Upper lobe of right lung (tissue), 1 donor: ENCODE data around the gene F7. TPM values are rescaled to one million over a fixed set of nuclear protein-coding genes. Genes with fewer than 3 reads are reported as not detected.
A peak's percentile ranks its signal among the peaks of the same experiment; 100 is the strongest.

Experiments
- ATAC-seq: fragments of 200-7000 bp; cut with Tn5 transposase; one replicate; pipeline ENCODE4 v1.9.1; 2020; ENCODE audit warnings: mild to moderate bottlenecking, moderate library complexity
- DNase-seq: peaks from one replicate; pipeline ENCODE4 v3.0.0-alpha.2; 2020
- H3K27ac ChIP-seq: fragments of 200-600 bp; one replicate; pipeline ENCODE4 v1.8.0; 2022
- H3K27me3 ChIP-seq: fragments of 200-600 bp; one replicate; pipeline ENCODE4 v1.8.0; 2022; ENCODE audit warnings: mild to moderate bottlenecking
- H3K36me3 ChIP-seq: fragments of 200-600 bp; one replicate; pipeline ENCODE4 v1.8.0; 2022
- H3K4me1 ChIP-seq: fragments of 200-600 bp; one replicate; pipeline ENCODE4 v1.8.0; 2022
- H3K4me3 ChIP-seq: fragments of 200-600 bp; one replicate; pipeline ENCODE4 v1.8.0; 2022; ENCODE audit warnings: mild to moderate bottlenecking
- H3K9me3 ChIP-seq: fragments of 200-600 bp; one replicate; pipeline ENCODE4 v1.8.0; 2022
- intact Hi-C: fragments of 100-400 bp; cut with DNase I; formaldehyde crosslinking; loops from one replicate; pipeline ENCODE4 v1.11.0; 2022
- total RNA-seq: library from RNA; stranded (reverse); fragmentation: NEBNext Ultra II Directional; extraction: Animal tissue kit (Norgen Biotek cat#: 25700); gene quantifications from one replicate; pipeline ENCODE4 v1.2.1, GENCODE V29; 2021
- TF ChIP-seq, protein P1 (sequence below): fragments of 200-600 bp; IDR thresholded peaks from one replicate; pipeline ENCODE4 v1.8.0; 2022; ENCODE audit warnings: antibody characterized with exemption
- donor health status: DM: no; HTN: yes; CAD: no; lungs with severe emphysema.

The F7 gene
- total RNA-seq, 1 donor from 2014 or later = 0.61 TPM

- intact Hi-C loops = no loop called here
- H3K9me3 ChIP-seq = no peaks in the 10 kb centered on the region
- no peaks in the 10 kb centered on the region for H3K36me3 ChIP-seq
- no peak overlapping the region for H3K4me3 ChIP-seq
- TF ChIP-seq, protein P1, sequence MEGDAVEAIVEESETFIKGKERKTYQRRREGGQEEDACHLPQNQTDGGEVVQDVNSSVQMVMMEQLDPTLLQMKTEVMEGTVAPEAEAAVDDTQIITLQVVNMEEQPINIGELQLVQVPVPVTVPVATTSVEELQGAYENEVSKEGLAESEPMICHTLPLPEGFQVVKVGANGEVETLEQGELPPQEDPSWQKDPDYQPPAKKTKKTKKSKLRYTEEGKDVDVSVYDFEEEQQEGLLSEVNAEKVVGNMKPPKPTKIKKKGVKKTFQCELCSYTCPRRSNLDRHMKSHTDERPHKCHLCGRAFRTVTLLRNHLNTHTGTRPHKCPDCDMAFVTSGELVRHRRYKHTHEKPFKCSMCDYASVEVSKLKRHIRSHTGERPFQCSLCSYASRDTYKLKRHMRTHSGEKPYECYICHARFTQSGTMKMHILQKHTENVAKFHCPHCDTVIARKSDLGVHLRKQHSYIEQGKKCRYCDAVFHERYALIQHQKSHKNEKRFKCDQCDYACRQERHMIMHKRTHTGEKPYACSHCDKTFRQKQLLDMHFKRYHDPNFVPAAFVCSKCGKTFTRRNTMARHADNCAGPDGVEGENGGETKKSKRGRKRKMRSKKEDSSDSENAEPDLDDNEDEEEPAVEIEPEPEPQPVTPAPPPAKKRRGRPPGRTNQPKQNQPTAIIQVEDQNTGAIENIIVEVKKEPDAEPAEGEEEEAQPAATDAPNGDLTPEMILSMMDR = no peak
- H3K27me3 ChIP-seq = no peaks in the 10 kb centered on the region
- ATAC-seq (no peak), DNase-seq (no peak)
- no peak overlapping the region for H3K27ac ChIP-seq
- H3K4me1 ChIP-seq = no peaks in the 10 kb centered on the region
Measured at GRCh38 chr13:113082198-113083021, 23.2 kb upstream of the F7 start.

- Histone ChIP-seq H3K27me3 (no peaks in the 10 kb centered on the region), H3K4me1 (no peaks in the 10 kb centered on the region), H3K4me3 (no peak overlapping the region), H3K36me3 (no peaks in the 10 kb centered on the region), H3K9me3 (no peaks in the 10 kb centered on the region), H3K27ac (no peak overlapping the region)
- DNase-seq (no peak), ATAC-seq (no peak)
- TF ChIP-seq, protein P1 = no peak
- intact Hi-C loops = no loop called here
Measured at GRCh38 chr13:113083022-113083373, 22.6 kb upstream of the F7 start.

GRCh38 chr13:113083402-113084061, 22.1 kb upstream of the F7 start:
- DNase-seq (peak; percentile 89), ATAC-seq (peak; percentile 83)
- H3K36me3 ChIP-seq = no peaks in the 10 kb centered on the region

GRCh38 chr13:113084094-113084942, 21.3 kb upstream of the F7 start:
- H3K27me3 ChIP-seq = no peaks in the 10 kb centered on the region
- intact Hi-C loops = no loop called here
- no peaks in the 10 kb centered on the region for H3K36me3 ChIP-seq
- no peak overlapping the region for H3K4me3 ChIP-seq
- H3K4me1 ChIP-seq = no peaks in the 10 kb centered on the region
- TF ChIP-seq, protein P1 = no peak
- no peaks in the 10 kb centered on the region for H3K9me3 ChIP-seq
- no peak overlapping the region for H3K27ac ChIP-seq
- DNase-seq = peak; percentile 3
- no peak for ATAC-seq

More at GRCh38 chr13:113083402-113084061, 22.1 kb upstream of the F7 start:
- no peaks in the 10 kb centered on the region for H3K9me3 ChIP-seq
- H3K4me1 ChIP-seq = no peaks in the 10 kb centered on the region
- intact Hi-C loops = no loop called here
- H3K27me3 ChIP-seq = no peaks in the 10 kb centered on the region
- H3K27ac ChIP-seq = no peak overlapping the region
- H3K4me3 ChIP-seq = no peak overlapping the region
- TF ChIP-seq, protein P1 = no peak

GRCh38 chr13:113084943-113085540, 20.5 kb upstream of the F7 start:
- H3K4me1 ChIP-seq = no peaks in the 10 kb centered on the region
- no peaks in the 10 kb centered on the region for H3K36me3 ChIP-seq
- intact Hi-C loops = no loop called here
- H3K27me3 ChIP-seq = no peaks in the 10 kb centered on the region
- TF ChIP-seq, protein P1 = no peak
- H3K4me3 ChIP-seq = no peak overlapping the region
- no peak overlapping the region for H3K27ac ChIP-seq
- no peak for ATAC-seq
- H3K9me3 ChIP-seq = no peaks in the 10 kb centered on the region
- DNase-seq = peak; percentile 53
